GM18873 (cell line): Measurements from ENCODE around the gene ZNF229.
"Not testable (repeated sequence)": the region's sequence is repeated elsewhere in the genome, so short reads cannot be mapped to it uniquely, and the experiment has no call there.

Source experiments
- ATAC-seq: cut with Tn5 transposase; IDR thresholded peaks from one replicate; pipeline ENCODE4 v1.9.1; 2021; ENCODE audit warnings: mild to moderate bottlenecking, moderate library complexity, moderate number of reproducible peaks; ENCODE audit not compliant: unreplicated experiment, low FRiP score

ZNF229 gene

DNA sequence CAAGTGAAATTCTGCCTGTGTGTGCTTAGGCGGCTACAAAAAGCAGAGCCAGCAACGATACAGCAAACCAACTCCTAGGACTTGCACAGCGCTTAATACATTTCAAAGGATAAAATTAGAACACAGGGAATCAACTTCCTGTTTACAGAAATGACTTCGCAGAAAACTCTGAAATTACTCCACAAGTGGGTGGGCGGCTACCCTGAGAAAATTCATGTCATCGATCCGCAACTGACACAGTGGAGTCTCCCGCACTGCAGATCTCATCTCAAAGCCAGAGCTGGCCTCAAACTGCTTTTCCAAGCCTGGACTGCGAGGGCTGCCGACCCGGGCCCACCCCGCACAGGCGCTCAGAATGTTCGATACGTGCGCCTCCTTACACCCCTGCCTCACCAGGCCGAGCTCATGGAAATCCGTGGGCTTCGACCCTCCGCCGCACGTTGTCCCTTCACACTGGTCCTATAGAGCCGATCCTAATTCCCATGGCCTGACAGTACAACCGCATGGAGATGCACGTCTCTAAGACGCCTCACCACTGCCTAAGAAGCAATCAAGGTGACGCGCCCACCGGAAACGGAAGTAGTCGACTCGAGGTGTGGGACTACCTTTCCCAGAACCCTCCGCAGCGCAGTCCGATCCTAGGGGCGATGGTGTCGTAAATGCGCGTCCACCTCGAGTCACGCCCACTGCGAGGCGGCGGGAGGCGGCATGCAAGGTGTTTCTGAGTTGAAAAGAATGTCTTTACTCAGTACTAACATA lies at the start of gene ZNF229:
ZNF229 (minus strand) TSS at position 557 of the 759 bp plus-strand sequence. CDS start 5,625 bp downstream, outside the sequence.
- no peak for ATAC-seq

GRCh38 chr19:44496711-44497110 lies 48.4 kb upstream of the ZNF229 start:
- no peak for ATAC-seq

GRCh38 chr19:44476559-44477408 lies 28.5 kb upstream of the ZNF229 start:
- ATAC-seq, result no peak

DNA sequence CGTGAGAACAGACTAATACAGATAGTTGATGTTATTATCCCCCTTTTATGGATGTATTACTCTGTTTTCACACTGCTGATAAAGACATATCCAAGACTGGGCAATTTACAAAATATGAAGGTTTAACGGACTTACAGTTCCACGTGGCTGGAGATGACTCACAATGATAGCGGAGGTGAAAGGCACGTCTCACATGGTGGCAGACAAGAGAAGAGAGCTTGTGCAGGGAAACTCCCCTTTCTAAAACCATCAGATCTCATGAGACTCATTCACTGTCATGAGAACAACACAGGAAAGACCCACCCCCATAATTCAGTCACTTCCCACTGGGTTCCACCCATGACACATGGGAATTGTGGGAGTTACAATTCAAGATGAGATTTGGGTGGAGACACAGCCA lies 20.5 kb upstream of the ZNF229 start:
- ATAC-seq, result not testable (repeated sequence)

- not testable (repeated sequence) for ATAC-seq
Measured at GRCh38 chr19:44462600-44463286, 14.5 kb upstream of the ZNF229 start.

GRCh38 chr19:44456016-44456415 lies 7.7 kb upstream of the ZNF229 start:
- not testable (repeated sequence) for ATAC-seq

DNA sequence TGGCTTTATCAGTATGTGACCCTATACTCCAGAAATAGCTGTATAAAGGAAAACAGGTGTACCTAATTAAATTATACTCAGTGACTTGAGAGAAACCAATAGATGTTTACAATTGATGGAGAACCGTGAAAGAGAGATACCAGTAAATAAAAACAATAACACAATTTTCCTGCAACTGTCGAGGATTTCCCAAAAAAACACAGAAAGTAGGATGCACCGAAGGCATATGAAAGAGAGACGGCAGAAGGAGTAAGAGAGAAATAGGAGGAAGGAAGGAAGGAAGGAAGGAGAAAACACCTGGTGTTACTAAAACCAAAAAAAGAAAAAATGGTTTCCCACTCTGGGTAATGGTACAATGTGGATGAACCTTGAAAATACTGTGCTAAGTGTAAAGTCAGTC lies 6.8 kb upstream of the ZNF229 start:
- ATAC-seq, result no peak

DNA sequence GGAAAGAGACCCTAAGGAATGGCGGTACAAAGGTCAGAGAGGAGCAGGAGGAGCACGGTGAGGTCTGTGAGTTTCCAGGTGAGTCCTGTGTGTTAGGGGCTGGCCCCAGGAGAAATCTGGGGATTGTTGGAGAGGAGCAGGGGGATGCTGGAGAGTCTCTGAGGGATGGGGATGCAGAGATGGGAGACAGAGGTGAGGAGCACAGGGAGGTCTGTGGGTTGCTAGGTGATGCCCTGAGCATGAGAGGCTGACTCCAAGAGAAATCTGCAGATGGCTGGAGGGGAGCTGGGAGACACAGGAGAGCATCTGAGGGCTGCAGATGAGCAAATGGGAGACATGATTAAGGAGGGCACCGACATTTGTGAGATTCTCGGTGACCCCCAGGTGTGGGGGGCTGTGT lies 4.1 kb upstream of the ZNF229 start:
- no peak for ATAC-seq

GRCh38 chr19:44451687-44452086 lies 3.4 kb upstream of the ZNF229 start:
- ATAC-seq, result no peak

DNA sequence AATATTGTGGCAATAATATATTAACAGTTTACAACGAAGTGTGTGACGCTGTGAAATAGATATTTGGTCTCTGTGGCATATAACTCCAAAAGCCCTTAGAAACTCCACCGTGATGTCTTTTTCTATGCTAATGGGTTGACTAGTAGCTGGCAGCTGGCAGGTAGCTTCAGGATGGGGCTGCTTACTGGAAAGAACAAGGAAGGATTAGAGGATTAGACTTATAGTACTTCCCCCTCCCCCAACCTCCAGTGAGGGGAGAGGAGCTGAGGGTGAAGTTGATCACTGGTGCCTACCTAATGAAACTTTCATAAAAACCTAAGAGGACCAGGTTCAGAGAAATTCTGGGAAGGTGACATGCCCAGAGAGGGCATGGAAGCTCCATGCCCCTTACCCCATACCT lies 9.8 kb downstream of the ZNF229 start:
- no peak for ATAC-seq

DNA sequence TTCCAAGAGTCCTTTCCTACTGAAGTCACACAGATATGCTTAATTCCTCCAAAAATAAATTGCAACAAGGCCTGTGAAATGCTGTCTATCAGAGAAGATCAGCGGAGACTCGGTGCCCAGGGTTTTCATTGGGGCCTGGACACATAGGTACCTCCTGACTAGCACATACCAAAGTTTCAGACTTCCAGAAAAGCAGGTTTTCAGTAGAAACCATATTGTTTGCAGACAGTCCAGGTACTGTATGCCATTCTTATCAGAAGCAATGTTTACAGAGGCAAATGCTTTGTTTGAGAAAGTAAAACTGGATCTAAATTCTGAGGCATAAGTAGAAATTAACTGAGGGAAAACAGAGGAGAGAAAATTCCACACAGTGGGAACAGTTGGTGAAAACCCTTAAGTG lies 12.8 kb downstream of the ZNF229 start:
- ATAC-seq, result no peak

DNA sequence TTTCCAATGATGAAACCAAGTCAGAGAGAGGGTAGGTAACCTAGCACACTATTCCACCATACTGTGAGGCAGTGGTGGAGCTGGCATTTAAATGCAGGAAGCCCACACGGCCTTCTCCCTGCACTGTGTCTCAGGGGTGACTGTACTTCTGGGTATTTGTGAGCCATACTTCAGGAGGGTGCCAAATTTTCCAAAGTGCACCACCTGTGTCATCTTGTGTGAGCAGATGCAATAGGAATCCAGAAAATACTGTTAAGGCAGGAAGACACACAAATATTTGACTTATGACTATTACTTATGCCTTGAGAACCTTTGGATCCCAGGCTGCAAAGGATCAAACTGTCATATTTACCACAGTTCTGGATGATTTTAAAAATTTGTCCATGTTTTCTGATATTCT lies 17.3 kb downstream of the ZNF229 start:
- no peak for ATAC-seq

- ATAC-seq, result not testable (repeated sequence)
Measured at GRCh38 chr19:44415553-44415952, 32.7 kb downstream of the ZNF229 start.

DNA sequence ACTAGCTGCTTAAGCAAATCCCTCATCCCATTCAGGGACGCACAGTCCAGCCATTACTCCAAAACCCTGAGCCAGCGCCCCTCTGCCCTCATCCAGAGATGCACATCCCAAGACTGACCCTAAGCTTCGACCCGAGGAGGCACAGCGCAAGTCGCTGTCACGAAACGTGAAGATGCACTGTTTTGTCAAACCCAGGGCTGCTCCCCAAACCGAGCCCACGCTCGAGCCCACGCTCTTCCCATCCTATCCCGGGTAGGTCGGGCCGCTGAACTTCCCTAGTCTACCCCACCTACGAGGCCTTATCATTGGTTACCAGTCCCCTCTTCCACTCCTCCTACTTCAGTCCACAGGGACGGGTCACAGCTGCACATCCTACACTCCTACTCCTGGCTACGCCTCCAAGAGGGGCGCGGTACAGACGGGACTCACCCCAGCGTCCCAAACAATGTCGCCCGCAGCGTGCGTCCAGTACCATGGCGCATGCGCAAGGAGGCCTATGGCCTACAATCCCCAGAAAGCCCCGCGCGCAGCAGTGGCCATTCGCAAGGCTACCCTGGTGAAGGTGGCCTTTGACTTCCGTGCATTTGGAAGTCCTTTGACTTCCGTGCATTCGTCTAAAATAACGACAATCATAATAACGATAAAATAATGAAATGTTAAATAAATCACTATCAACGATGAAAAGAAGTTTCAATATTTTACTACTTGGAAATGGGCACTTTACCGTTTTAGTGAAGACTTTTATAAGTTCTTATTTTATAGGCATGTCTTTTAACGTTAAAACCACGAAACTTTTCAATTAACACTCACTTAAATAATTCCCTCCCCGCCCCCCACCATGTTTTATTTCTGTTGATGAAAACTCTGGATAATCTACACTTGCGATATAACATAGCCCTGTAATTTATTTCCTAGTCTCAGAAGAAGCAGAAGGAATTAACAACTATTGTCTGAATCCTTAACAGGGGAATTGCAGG lies 46.8 kb downstream of the ZNF229 start, which contains the start of gene ZNF285:
ZNF285 (minus strand) TSS at position 470 of the 977 bp plus-strand sequence. CDS start 4,395 bp downstream, outside the sequence.
- no peak for ATAC-seq

DNA sequence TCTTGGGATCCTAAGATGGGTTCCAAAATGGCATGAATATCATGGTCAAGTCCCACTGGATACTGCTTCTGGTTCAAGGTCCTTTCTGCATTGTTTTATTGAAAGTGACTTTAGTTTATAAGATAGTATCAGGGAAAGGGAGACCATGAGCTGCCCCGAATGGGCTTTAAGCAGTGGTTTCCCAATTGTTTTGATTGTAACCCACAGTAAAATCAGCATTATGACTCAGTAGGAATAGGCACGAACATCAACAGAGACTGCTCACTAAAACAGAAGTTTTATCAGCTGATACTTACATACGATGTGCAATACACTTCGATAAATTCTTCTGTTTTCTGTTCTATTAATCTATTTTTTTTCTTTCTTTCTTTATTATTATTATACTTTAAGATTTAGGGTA lies 59.0 kb downstream of the ZNF229 start:
- ATAC-seq, result not testable (repeated sequence)
